Ectodermal cell (in vitro differentiated cells): ENCODE results near the gene ZC3H11A.

Experiments used
- H3K27ac ChIP-seq: 2 replicates; pipeline ENCODE4 v1.7.0; 2013; ENCODE audit warnings: mild to moderate bottlenecking, low read depth, low read length; ENCODE audit not compliant: insufficient read depth, poor library complexity, severe bottlenecking
- H3K27me3 ChIP-seq: 2 replicates; pipeline ENCODE4 v1.7.0; 2013; ENCODE audit warnings: mild to moderate bottlenecking, low read length; ENCODE audit not compliant: insufficient read depth, control insufficient read depth, poor library complexity, severe bottlenecking
- H3K36me3 ChIP-seq: one replicate; pipeline ENCODE4 v1.7.0; 2013; ENCODE audit warnings: low read length; ENCODE audit not compliant: control insufficient read depth, insufficient read depth
- H3K4me1 ChIP-seq: one replicate; pipeline ENCODE4 v1.7.0; 2013; ENCODE audit warnings: low read length; ENCODE audit not compliant: control insufficient read depth, insufficient read depth
- H3K4me3 ChIP-seq: 2 replicates; pipeline ENCODE4 v1.7.0; 2013; ENCODE audit warnings: low read depth, low read length, control low read depth; ENCODE audit not compliant: insufficient read depth
- H3K9me3 ChIP-seq: 2 replicates; pipeline ENCODE4 v1.7.0; 2013; ENCODE audit warnings: mild to moderate bottlenecking, low read length, moderate library complexity; ENCODE audit not compliant: control insufficient read depth
- WGBS, 2 experiments: methylation state at CpG; one replicate each; pipeline ENCODE4 v1.1.7; 2013; ENCODE audit warnings: missing lambda C conversion rate in 2 of 2; 5-methylcytosine and 5-hydroxymethylcytosine counted together

ZC3H11A gene

DNA sequence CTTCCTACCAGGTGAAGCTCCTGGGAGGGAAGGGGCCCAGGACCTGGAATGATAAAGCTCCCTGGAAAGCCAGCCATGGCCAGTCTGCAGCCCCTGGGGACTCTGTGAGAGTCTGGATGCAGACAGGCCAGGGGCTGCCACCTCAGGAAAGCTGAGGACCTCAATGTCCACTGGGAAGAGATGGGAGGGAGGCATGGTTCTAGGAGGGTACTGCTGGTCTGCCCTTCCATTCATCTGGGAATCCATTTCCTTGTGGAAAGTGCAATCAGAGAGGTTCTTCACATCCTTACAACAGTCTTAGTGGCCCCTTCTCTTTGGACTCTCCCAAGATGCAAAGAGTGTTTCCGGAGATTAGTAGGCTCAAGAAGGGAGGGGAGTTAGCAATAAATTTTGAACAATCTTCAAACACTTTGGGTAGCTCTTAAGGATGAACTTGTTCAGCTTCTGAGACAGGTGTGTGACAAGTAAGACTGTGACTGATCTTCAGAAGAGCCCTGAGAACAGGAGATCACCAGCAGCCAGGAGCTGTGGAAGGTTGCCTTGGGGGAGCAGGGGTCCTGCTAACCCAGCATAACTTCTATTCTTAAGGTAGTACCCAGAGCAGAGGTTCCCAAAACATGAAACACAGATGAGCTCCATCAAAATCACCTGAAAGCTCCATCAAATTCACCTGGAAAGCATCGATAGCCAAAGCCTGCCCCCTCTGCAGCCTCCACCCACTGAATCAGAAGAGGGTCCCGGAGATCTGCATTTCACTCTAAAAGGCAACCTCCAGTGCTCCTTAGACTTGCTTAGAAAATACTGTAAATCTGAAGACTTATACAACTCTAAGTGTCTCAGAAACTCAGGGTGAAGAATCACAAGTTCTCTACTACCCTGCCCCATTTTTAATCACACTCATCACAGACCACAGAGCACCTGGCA, 31.1 kb upstream of the ZC3H11A start:
- Histone ChIP-seq H3K27ac (no peak overlapping the region), H3K27me3 (no peaks in the 10 kb centered on the region), H3K4me3 (no peak overlapping the region), H3K9me3 (no peaks in the 10 kb centered on the region), H3K36me3 (no peaks in the 10 kb centered on the region), H3K4me1 (no peaks in the 10 kb centered on the region)
- WGBS, 2 experiments: 89 to 98% methylated on average over 3 of the region's 3 CpGs

- Histone ChIP-seq H3K4me3 (no peak within 1 kb of the TSS), H3K9me3 (no peaks in the 10 kb centered on the region), H3K36me3 (no peaks in the 10 kb centered on the region), H3K4me1 (no peaks in the 10 kb centered on the region), H3K27ac (no peak within 1 kb of the TSS), H3K27me3 (no peaks in the 10 kb centered on the region)
- WGBS, 2 experiments: 91 to 92% methylated on average over 16 of the region's 16 CpGs
Observed at GRCh38 chr1:203765029-203765837, 30.2 kb upstream of the ZC3H11A start, which contains the start of gene LAX1. Gene LAX1, plus strand, starts transcription at chr1:203765183. Its CDS starts 383 bp downstream, at chr1:203765566.

- Histone ChIP-seq H3K4me3 (no peak overlapping the region), H3K27ac (no peak overlapping the region), H3K9me3 (no peaks in the 10 kb centered on the region), H3K4me1 (no peaks in the 10 kb centered on the region), H3K27me3 (no peaks in the 10 kb centered on the region), H3K36me3 (no peaks in the 10 kb centered on the region)
- WGBS, 2 experiments: 91 to 93% methylated on average over 6 of the region's 6 CpGs
Observed at GRCh38 chr1:203768256-203768655, 27.2 kb upstream of the ZC3H11A start.

DNA sequence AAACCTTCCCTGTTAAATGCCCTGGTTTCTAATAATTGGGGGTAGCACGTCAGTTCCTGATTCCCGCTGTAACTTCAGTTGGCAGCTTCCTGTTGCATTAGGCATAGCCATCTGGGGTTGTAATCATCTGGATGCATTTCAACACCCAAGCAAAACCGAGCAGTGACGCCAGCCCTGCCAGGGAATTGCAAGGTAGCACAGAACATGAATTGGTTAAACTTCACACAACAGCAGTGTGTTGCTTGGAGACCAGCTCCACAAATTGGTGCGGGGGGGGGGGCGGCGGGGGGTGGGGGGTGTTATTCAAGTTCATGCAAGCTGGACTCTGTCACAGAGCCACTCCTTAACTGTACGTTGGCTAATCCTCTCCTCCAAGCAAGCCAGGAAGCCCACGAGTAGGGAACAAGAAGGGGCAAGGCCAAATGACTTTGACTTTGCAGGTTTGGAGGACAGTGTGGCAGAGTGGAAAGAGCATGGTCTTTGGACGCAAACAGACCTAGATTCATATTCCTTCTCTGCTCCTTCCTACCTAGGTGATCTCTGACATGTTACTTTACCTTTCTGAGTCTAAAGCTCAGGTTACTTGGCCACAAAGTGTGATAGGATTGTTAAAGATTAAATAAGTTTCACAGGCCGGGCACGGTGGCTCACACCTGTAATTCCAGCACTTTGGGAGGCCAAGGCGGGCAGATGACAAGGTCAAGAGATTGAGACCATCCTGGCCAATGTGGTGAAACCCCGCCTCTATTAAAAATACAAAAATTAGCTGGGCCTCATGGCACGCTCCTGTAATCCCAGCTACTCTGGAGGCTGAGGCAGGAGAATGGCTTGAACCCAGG, 25.7 kb upstream of the ZC3H11A start:
- no peaks in the 10 kb centered on the region for H3K9me3 ChIP-seq
- H3K4me1 ChIP-seq: no peaks in the 10 kb centered on the region
- no peaks in the 10 kb centered on the region for H3K36me3 ChIP-seq
- H3K27ac ChIP-seq: no peak overlapping the region
- no peak overlapping the region for H3K4me3 ChIP-seq
- 86 to 94% methylated on average over 12 of the region's 15 CpGs for WGBS, 2 experiments
- H3K27me3 ChIP-seq: no peaks in the 10 kb centered on the region

DNA sequence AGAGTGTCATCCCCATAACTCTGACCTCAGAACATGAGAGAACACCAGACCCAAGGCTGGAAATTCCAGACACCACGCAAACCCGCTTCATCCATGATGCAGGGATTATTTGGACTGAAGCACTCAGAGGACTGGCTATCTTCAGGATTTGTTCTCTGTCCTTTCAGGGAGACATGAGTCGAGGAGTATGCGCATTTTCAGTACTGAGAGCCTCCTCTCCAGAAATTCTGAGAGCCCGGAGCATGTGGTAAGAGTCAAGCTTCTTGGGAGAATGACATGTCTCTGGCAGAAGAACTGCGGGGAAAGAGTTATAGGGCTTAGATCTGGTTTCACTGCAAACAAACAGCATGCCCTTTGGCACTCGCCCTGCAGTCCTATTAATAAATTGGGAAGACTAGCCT, 23.5 kb upstream of the ZC3H11A start:
- no peaks in the 10 kb centered on the region for H3K36me3 ChIP-seq
- no peaks in the 10 kb centered on the region for H3K4me1 ChIP-seq
- H3K9me3 ChIP-seq: no peaks in the 10 kb centered on the region
- WGBS, 2 experiments: 88 to 89% methylated on average over 7 of the region's 7 CpGs
- H3K27me3 ChIP-seq: no peaks in the 10 kb centered on the region
- no peak overlapping the region for H3K4me3 ChIP-seq
- H3K27ac ChIP-seq: no peak overlapping the region

DNA sequence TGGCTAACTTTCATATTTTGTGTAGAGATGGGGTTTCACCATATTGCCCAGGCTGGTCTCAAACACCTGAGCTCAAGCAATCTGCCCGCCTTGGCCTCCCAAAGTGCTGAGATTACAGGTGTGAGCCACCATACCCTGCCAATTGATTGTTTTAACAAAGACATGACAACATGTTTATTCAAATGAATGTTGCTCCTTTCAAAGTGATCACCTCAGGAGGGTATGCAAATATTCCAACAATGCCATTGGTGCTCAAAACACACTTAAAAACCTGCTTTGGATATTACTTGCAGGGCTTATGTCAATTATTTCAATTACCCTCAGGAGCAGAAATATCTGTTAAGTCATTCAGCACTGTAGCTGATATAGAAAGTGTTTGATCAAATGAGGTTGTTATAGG, 22.6 kb upstream of the ZC3H11A start:
- Histone ChIP-seq H3K9me3 (no peaks in the 10 kb centered on the region), H3K4me1 (no peaks in the 10 kb centered on the region), H3K27ac (no peak overlapping the region), H3K4me3 (no peak overlapping the region), H3K27me3 (no peaks in the 10 kb centered on the region), H3K36me3 (no peaks in the 10 kb centered on the region)
- 83 to 89% methylated on average over 1 of the region's 1 CpG for WGBS, 2 experiments

GRCh38 chr1:203776636-203777035, 18.8 kb upstream of the ZC3H11A start:
- Histone ChIP-seq H3K27ac (no peak overlapping the region), H3K4me3 (no peak overlapping the region), H3K4me1 (no peaks in the 10 kb centered on the region), H3K27me3 (no peaks in the 10 kb centered on the region), H3K9me3 (no peaks in the 10 kb centered on the region), H3K36me3 (no peaks in the 10 kb centered on the region)
- WGBS, 2 experiments: 88 to 94% methylated on average over 4 of the region's 4 CpGs

- Histone ChIP-seq H3K27me3 (no peaks in the 10 kb centered on the region), H3K4me1 (no peaks in the 10 kb centered on the region), H3K27ac (no peak overlapping the region), H3K4me3 (no peak overlapping the region), H3K9me3 (no peaks in the 10 kb centered on the region), H3K36me3 (no peaks in the 10 kb centered on the region)
- 94 to 95% methylated on average over 3 of the region's 3 CpGs for WGBS, 2 experiments
Observed at GRCh38 chr1:203777596-203777995, 17.8 kb upstream of the ZC3H11A start.

- no peaks in the 10 kb centered on the region for H3K4me1 ChIP-seq
- H3K27ac ChIP-seq: no peak overlapping the region
- no peaks in the 10 kb centered on the region for H3K36me3 ChIP-seq
- H3K9me3 ChIP-seq: no peaks in the 10 kb centered on the region
- H3K27me3 ChIP-seq: no peaks in the 10 kb centered on the region
- 94 to 95% methylated on average over 3 of the region's 3 CpGs for WGBS, 2 experiments
- H3K4me3 ChIP-seq: no peak overlapping the region
Observed at GRCh38 chr1:203778146-203778545, 17.3 kb upstream of the ZC3H11A start.
